Measurements from ENCODE around the gene RABL6. TPM values are rescaled to one million over a fixed set of nuclear protein-coding genes. Genes with fewer than 3 reads are reported as not detected.

Gene RABL6
- total RNA-seq, 2 experiments from 2014 or later, result 46.4 to 48.5 TPM

GRCh38 chr9:136773386-136774044, 34.2 kb upstream of the RABL6 start:
- POLR2A ChIA-PET, result no interaction called here
- H3K36me3 Mint-ChIP-seq (ENCODE audit: low read depth), result no peaks in the 10 kb centered on the region
- peaks cover 0 to 9% of the 10 kb centered on the region in 2 experiments for H3K9me3 ChIP-seq (ENCODE audit: control insufficient read depth in 1 of 2, insufficient read depth in 1 of 2, low read length in 2 of 2)
- H3K27ac Mint-ChIP-seq, result no peak overlapping the region
- intact Hi-C loops (cut with DNase I, micrococcal nuclease), result no loop called here
- H3K27me3 Mint-ChIP-seq, result peaks cover 11% of the 10 kb centered on the region
- ATAC-seq (ENCODE audit: poor library complexity), result peak; percentile 60
- no peaks in the 10 kb centered on the region for H3K9me3 Mint-ChIP-seq
- H3K4me3 Mint-ChIP-seq, result no peak overlapping the region
- no peaks in the 10 kb centered on the region for H3K36me3 ChIP-seq (ENCODE audit: insufficient read depth, low read length)
- H3K27ac ChIP-seq (ENCODE audit: low read depth in 1 of 2, low read length in 2 of 2), result no peak overlapping the region
- H3K27me3 ChIP-seq (ENCODE audit: control insufficient read depth in 1 of 2, insufficient read depth in 2 of 2, low read length in 2 of 2), result no peaks in the 10 kb centered on the region
- no peak overlapping the region for H3K4me3 ChIP-seq (ENCODE audit: low read length)
- peaks cover 9% of the 10 kb centered on the region for H3K4me1 ChIP-seq (ENCODE audit: insufficient read depth, low read length)
- DNase-seq, result peak in 1 of 14 experiments; percentile 14
- CTCF ChIA-PET, result interaction anchor here (1.7 kb wide), 1 partner anchor 262 kb away, joined by 3 read pairs; no protein-coding TSS in a partner anchor
- TF ChIP-seq, protein P1, sequence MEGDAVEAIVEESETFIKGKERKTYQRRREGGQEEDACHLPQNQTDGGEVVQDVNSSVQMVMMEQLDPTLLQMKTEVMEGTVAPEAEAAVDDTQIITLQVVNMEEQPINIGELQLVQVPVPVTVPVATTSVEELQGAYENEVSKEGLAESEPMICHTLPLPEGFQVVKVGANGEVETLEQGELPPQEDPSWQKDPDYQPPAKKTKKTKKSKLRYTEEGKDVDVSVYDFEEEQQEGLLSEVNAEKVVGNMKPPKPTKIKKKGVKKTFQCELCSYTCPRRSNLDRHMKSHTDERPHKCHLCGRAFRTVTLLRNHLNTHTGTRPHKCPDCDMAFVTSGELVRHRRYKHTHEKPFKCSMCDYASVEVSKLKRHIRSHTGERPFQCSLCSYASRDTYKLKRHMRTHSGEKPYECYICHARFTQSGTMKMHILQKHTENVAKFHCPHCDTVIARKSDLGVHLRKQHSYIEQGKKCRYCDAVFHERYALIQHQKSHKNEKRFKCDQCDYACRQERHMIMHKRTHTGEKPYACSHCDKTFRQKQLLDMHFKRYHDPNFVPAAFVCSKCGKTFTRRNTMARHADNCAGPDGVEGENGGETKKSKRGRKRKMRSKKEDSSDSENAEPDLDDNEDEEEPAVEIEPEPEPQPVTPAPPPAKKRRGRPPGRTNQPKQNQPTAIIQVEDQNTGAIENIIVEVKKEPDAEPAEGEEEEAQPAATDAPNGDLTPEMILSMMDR (IDR thresholded peaks at IDR 0.05), result no peak
- H3K4me1 Mint-ChIP-seq (ENCODE audit: low read depth), result no peaks in the 10 kb centered on the region

DNA sequence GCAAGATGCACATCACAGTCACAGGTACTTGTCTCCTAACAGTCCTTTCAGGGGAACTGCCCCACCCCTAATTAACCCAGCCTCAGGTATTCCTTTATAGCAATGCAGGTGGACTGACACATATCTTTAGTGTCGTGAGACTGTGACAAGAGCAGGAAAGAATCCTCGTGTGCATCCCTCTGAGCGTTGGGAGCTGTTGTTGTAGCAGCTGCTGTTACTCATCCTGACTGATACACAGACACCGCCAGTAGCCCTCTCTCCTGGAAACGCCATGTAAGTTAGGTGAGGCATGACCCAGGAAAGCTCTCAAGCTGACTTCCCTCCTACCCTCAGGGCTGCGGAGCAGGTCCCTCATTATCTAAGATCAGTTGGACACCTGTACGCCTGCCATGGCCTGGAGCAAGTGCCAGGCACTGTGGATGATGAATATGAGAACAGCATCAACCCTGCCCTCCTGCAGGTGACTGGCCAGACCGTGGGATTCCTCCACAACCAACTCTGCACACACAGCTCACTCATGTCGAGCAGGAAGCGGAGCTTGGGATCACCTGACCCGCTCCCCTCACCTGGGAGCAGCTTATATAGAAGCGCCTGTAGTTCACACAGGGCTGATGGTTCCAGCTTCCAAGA, 33.2 kb upstream of the RABL6 start:
- POLR2A ChIA-PET, result no interaction called here
- Histone ChIP-seq H3K27me3 (ENCODE audit: control insufficient read depth in 1 of 2, insufficient read depth in 2 of 2, low read length in 2 of 2) (no peaks in the 10 kb centered on the region), H3K4me3 (ENCODE audit: low read length) (no peak overlapping the region), H3K4me1 (ENCODE audit: insufficient read depth, low read length) (peaks cover 9% of the 10 kb centered on the region), H3K27ac (ENCODE audit: low read depth in 1 of 2, low read length in 2 of 2) (no peak overlapping the region), H3K9me3 (ENCODE audit: control insufficient read depth in 1 of 2, insufficient read depth in 1 of 2, low read length in 2 of 2) (peaks cover 0 to 9% of the 10 kb centered on the region in 2 experiments), H3K36me3 (ENCODE audit: insufficient read depth, low read length) (no peaks in the 10 kb centered on the region)
- no peak overlapping the region for H3K4me3 Mint-ChIP-seq
- DNase-seq, result no peak
- peaks cover 17% of the 10 kb centered on the region for H3K27me3 Mint-ChIP-seq
- H3K9me3 Mint-ChIP-seq, result no peaks in the 10 kb centered on the region
- no peak for ATAC-seq (ENCODE audit: poor library complexity)
- CTCF ChIA-PET, result interaction anchor here (1.7 kb wide), 1 partner anchor 261 kb away, joined by 3 read pairs; no protein-coding TSS in a partner anchor
- intact Hi-C loops (cut with DNase I, micrococcal nuclease), result no loop called here
- no peaks in the 10 kb centered on the region for H3K36me3 Mint-ChIP-seq (ENCODE audit: low read depth)
- TF ChIP-seq, protein P1 (IDR thresholded peaks at IDR 0.05), result no peak
- no peaks in the 10 kb centered on the region for H3K4me1 Mint-ChIP-seq (ENCODE audit: low read depth)
- no peak overlapping the region for H3K27ac Mint-ChIP-seq

- H3K9me3 Mint-ChIP-seq, result no peaks in the 10 kb centered on the region
- Histone ChIP-seq H3K9me3 (ENCODE audit: control insufficient read depth in 1 of 2, insufficient read depth in 1 of 2, low read length in 2 of 2) (peaks cover 0 to 9% of the 10 kb centered on the region in 2 experiments), H3K27me3 (ENCODE audit: control insufficient read depth in 1 of 2, insufficient read depth in 2 of 2, low read length in 2 of 2) (no peaks in the 10 kb centered on the region), H3K4me3 (ENCODE audit: low read length) (no peak overlapping the region), H3K36me3 (ENCODE audit: insufficient read depth, low read length) (no peaks in the 10 kb centered on the region), H3K4me1 (ENCODE audit: insufficient read depth, low read length) (peaks cover 5% of the 10 kb centered on the region), H3K27ac (ENCODE audit: low read depth in 1 of 2, low read length in 2 of 2) (no peak overlapping the region)
- POLR2A ChIA-PET, result no interaction called here
- intact Hi-C loops (cut with DNase I, micrococcal nuclease), result no loop called here
- no peak overlapping the region for H3K27ac Mint-ChIP-seq
- DNase-seq, result no peak
- H3K27me3 Mint-ChIP-seq, result peaks cover 17% of the 10 kb centered on the region
- CTCF ChIA-PET, result no interaction called here
- no peak overlapping the region for H3K4me3 Mint-ChIP-seq
- TF ChIP-seq, protein P1 (IDR thresholded peaks at IDR 0.05), result no peak
- H3K4me1 Mint-ChIP-seq (ENCODE audit: low read depth), result no peaks in the 10 kb centered on the region
- ATAC-seq (ENCODE audit: poor library complexity), result no peak
- no peaks in the 10 kb centered on the region for H3K36me3 Mint-ChIP-seq (ENCODE audit: low read depth)
Measured at GRCh38 chr9:136775191-136775590, 32.6 kb upstream of the RABL6 start.

Data from CD4-positive, alpha-beta T cell (primary cell).